NCI-H2171 (cell line): ENCODE data around the gene ETV4.

Experiments
- DNase-seq: peaks from one replicate; lab custom pipeline; 2025; lab: John Stamatoyannopoulos, UW

Gene ETV4

DNA sequence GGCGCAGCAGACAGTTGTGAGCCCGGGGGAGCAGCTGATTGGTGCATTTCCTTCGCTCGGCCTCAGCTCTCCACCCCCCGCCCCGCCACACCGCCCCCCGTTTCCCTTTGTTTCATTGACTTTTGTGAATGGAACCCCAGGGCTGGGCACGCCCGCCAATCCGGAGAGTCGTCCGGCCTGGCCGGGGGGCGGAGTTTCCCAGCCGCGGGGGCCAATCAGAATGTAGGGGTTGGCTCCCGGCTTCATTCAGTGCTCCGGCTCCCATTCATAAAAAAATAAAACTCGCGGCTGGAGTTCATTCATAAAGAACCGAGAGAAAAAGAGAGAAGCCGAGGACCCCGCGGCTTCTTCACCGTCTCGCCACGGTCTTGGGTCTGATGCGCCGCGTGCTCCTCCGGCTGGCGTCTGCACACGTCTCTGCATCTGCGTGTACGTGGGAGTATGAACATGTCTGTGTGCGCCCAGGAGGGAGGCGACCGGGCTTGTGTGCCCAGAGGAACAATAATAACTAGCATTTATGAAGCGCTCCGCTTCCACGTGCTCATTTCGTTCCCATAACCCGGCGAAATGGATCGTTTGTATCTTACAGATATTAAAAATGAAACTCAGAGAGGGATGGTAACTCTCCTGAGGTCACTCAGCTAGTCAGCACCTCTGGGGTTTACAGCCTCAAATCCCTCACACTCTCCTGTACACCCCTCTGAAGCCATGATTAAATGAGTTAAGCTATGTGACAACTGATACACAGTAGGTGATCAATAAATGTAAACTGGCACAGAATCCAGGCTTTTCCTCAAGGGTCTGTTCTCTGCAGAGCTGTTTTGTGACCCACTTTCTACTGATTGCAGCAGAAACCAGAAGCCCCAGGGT, at the start of gene ETV4:
ETV4 (minus strand) TSS at position 22 of the 870 bp plus-strand sequence. CDS start 723 bp downstream, outside the sequence.
- peak; percentile 87 for DNase-seq

GRCh38 chr17:43595466-43595865, 49.3 kb upstream of the ETV4 start:
- DNase-seq: no peak

DNA sequence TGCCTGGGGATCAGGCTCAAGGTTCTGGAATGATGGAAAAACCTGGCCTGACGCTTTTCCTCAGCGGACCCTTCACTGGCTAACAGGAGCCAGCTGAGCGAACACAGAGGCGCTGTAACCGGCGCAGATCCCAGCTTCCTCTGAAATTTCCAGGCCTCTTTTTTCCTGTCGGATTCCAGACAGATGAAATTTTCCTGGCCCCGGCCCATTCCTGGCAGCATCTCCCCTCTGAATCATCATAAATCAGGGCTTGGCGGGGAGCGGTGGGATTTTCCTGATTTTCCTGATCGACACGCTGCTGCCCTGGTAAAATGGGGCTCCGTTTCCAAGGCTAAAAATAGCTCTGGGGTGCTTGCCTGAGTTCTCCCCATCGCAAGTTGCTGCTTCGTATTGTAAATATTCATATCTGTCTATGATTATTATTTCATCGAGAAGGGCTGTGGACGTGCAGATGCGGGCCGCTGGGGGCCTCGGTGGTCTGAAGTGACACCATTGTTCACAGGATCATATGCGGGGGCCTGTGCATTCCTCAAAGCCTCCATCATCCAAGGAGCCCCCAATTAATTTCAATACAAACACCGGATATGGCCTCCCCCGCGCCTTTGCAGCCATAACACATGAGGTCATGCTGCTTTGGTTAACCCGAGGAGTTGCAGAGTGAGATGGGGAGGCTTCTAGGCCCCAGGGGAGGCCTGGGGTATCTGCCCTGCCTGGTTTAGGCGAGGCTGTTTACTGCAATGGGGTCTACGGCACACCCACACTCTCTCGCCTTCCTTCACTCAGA, 45.8 kb upstream of the ETV4 start:
- no peak for DNase-seq

DNA sequence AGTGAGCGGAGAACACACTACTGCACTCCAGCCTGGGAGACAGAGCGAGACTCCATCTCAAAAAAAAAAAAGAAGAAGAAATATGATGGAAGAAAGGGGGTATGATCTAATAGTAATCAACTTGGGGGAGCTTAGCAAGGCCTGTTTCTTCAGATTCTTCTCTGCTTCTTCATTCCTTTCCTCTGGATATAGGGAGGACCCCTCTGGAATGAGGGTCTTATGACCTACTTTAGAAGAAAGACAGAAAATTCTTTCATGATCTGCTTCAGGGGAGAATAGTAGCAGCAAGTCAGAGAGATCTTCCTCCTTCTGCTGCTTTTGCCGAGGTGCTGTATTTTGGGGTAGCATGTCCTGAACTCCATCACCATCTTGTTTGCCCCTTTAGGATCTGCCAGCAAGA, 44.9 kb upstream of the ETV4 start:
- DNase-seq: no peak

- no peak for DNase-seq
These were observed 42.7 kb upstream of the ETV4 start for GRCh38 chr17:43588664-43589435.

DNA sequence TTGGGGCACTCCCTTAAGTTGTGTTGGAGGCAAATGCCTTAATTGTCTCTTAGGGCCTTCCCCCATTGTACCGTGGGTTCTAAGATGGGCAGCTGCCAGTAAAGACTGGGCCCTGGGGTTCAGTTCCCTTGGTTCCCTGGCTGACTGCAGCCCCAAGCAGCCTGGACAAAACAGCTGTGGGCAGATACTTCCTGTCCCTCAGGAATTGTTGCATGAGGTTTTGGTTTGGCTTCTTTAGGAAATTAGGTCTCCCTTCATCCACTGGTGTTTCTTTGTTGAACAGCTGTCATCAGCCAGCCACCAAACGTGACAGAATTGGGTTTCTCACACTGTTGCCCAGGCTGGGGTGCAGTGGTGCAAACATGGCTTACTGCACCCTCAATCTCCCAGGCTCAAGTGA, 42.0 kb upstream of the ETV4 start:
- no peak for DNase-seq

GRCh38 chr17:43587647-43588046, 41.5 kb upstream of the ETV4 start:
- DNase-seq: no peak

GRCh38 chr17:43584666-43585102, 38.5 kb upstream of the ETV4 start:
- DNase-seq: no peak

DNA sequence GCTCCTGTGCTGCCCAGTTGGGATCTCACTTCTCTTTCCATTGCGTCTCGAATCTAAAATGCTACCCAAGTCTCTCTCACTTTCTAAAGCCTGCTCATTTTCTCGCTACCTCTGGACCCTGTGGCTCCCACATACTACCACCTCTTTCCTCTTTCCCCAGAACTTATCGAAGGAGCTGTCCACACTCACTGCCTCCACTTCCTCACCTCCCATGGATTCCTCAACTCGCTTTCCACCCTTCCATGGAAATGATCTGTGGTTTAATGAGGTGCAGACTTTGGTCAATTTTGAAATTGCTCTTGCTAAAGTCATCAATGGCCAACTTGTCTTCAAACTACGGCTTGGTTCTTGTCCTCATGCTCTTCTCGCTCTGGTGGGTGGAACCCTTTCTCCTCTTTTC, 37.2 kb upstream of the ETV4 start:
- no peak for DNase-seq

DNA sequence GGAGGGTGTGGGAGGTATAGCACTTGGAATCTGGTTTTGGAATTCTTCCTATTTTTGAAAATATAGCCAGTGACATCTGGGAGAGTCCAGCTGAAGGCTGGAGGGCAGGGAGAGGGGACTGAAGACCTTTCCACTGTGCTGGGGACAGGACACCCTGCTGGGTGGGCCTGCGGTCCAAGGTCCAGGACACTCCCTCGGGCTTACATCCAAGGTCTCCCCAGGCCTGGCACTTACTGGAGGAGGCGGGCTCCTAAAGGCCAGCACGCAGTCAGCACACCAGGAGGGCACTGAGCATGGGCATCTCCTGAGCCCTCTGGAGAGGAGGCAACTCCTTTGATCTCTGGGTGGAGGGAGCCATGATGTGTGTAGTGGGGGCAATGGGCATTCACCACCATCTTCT, 35.5 kb upstream of the ETV4 start:
- no peak for DNase-seq

GRCh38 chr17:43581130-43581529, 35.0 kb upstream of the ETV4 start:
- no peak for DNase-seq

DNA sequence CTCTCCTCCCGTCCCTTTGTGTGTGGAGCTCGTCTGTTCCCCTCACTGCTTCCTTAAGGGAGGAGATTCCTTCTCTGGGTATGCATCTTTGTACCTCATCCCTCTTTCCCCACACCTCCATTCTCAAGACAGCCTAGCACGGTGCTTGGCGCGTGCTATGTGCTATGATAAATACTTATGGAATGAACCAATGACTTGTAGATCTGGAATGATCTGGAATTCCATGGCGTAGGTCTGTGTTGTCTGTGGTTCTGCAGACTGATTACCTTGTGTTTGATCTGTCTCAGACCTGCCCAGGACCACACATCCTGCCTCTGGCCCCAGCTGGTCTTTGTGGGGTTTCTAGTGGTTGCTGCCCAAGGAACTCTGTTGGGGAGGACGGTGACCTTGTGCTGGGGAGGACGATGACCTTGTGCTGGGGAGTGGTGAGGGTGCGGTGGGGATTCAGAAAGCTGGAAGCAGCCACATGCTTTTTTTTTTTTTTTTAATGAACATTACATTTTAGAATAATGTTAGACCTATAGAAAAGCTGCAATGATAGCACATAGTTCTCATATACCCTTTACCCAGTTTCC, 33.5 kb upstream of the ETV4 start:
- no peak for DNase-seq

DNA sequence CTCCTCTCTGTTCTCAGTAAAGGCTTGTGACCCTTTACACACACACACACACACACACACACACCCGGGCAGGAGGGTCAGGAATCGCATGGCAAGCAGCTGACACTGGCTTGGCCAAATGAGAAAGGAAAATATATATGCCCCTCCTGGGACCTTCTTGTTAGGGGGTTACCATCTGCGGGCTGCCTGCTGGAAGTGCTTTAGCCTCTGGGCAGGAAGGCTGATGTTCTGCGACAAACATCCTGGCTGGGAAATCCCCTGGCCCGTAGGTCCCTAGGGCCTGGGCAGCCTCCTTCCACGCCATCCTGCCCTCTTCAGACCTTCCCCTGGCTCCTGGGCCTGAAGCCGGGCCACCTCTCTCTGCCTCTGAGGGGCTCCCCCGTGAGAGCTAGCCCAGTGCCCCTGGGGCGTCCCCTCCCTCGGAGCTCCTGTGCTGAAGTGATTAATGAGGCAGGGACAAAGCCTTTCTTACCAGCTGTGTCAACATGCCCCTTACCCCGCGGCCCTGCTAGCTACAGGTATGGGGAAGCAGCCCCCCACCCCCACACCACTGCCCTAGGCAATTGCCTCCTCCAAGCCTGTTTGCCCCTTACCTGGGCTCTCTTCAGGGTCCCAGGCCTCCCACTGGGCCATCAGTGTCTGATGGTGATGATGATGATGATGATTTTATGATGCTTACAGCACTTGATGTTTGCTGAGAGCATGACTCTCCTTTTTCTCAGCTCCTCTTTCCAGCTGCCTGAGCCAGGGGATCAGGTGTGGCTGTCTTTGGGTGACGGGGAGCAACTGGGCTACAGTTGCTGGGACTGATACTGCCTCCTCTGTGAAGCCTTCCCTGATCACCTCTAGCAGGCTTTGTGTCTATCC, 32.8 kb upstream of the ETV4 start:
- DNase-seq: no peak

GRCh38 chr17:43578404-43578698, 32.2 kb upstream of the ETV4 start:
- DNase-seq: no peak

GRCh38 chr17:43577664-43578403, 31.7 kb upstream of the ETV4 start:
- no peak for DNase-seq

GRCh38 chr17:43576563-43577229, 30.6 kb upstream of the ETV4 start:
- peak; percentile 25 for DNase-seq

GRCh38 chr17:43574896-43575525, 28.9 kb upstream of the ETV4 start:
- DNase-seq: no peak

GRCh38 chr17:43574348-43574747, 28.2 kb upstream of the ETV4 start:
- DNase-seq: no peak

DNA sequence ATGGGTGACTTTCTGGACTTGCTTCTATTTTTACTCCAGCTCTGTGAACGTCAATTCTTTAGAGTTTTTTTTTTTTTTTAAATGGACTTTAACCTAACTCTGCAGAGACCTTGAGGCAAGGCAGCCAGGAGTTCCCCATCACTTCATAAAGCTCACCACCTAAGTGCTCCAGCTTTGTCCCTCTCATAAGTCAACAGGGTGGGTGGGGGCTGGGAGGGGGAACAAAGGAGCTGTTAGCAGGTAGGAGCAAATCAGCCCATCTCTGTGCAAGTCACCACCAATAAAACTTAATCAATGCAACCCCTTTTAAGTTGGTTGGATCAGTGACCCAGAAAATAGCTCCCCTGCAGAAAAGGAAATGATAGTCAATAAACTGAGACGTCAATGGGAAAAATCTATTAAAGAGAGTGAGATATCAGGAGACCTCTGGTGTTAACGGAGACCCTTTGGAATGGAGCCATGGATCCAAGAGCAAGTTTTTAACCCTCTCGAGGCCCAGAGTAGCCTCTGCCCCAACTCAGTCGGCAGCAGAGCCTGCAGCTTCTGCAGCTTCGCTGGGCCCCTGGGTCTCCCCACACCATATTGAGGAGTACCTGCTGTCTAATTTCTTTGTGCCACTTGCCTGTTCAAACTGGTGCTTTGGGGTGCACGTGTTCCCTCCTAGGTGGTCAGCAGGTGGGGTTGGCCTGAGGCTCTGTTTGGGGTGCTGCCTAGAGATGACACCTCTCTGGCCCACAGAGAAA, 27.6 kb upstream of the ETV4 start:
- no peak for DNase-seq
